PFSK-1 (cell line): ENCODE data around the gene RPS6KA5.

ENCODE experiments used
- FOXP2 ChIP-seq: optimal IDR thresholded peaks from 2 replicates; pipeline ENCODE3; 2011; ENCODE audit warnings: borderline replicate concordance, control low read depth, inconsistent platforms; ENCODE audit not compliant: insufficient read depth; ENCODE audit errors: extremely low read length, extremely low read depth
- POLR2AphosphoS5 ChIP-seq: IDR thresholded peaks from 2 replicates; pipeline ENCODE4 v1.6.1; 2012; ENCODE audit warnings: low read depth, mild to moderate bottlenecking, control low read depth, low read length, moderate library complexity
- SIN3A ChIP-seq: IDR thresholded peaks from 2 replicates; pipeline ENCODE4 v1.6.1; 2012; ENCODE audit warnings: mild to moderate bottlenecking, low read length, moderate library complexity, borderline replicate concordance; ENCODE audit not compliant: insufficient read depth
- TAF1 ChIP-seq: IDR thresholded peaks from 2 replicates; pipeline ENCODE4 v1.6.1; 2012; ENCODE audit warnings: low read length, control low read depth, borderline replicate concordance; ENCODE audit not compliant: insufficient read depth
- TF ChIP-seq, protein P1 (sequence below), 2 experiments: IDR thresholded peaks; 2 replicates each; pipeline versions ENCODE4 v1.6.1 to v1.8.0; 2011 to 2012; ENCODE audit warnings: low read depth in 2 of 2, low read length in 2 of 2, control low read depth in 1 of 2, inconsistent platforms in 1 of 2, mild to moderate bottlenecking in 1 of 2, moderate library complexity in 1 of 2; ENCODE audit not compliant: insufficient read depth in 1 of 2

DNA sequence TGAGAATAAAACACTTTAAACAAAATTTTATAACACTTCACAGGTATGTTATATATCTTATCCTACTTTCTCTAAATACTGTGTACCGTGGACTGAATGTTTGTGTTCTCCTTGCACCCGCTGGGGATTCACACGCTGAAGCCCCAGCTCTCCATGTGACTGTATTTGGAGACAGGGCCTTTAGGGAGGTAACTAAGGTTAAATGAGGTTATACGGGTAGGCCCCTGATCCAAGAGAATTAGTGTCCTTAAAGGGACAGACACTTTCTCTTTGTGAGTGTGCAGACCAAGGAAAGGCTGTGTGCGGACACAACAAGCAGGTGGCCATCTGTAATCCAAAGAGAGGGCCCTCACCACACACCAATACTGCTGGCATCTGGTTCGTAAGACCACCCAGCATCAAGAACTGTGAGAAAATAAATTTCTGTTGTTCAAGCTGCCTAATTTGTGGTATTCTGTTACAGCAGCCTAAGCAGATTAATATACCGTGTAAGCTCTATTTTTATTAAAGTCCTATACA is 174.1 kb downstream of the RPS6KA5 start:
- TF ChIP-seq POLR2AphosphoS5 (no peak), SIN3A (no peak), TAF1 (no peak), FOXP2 (no peak)
- TF ChIP-seq, protein P1, sequence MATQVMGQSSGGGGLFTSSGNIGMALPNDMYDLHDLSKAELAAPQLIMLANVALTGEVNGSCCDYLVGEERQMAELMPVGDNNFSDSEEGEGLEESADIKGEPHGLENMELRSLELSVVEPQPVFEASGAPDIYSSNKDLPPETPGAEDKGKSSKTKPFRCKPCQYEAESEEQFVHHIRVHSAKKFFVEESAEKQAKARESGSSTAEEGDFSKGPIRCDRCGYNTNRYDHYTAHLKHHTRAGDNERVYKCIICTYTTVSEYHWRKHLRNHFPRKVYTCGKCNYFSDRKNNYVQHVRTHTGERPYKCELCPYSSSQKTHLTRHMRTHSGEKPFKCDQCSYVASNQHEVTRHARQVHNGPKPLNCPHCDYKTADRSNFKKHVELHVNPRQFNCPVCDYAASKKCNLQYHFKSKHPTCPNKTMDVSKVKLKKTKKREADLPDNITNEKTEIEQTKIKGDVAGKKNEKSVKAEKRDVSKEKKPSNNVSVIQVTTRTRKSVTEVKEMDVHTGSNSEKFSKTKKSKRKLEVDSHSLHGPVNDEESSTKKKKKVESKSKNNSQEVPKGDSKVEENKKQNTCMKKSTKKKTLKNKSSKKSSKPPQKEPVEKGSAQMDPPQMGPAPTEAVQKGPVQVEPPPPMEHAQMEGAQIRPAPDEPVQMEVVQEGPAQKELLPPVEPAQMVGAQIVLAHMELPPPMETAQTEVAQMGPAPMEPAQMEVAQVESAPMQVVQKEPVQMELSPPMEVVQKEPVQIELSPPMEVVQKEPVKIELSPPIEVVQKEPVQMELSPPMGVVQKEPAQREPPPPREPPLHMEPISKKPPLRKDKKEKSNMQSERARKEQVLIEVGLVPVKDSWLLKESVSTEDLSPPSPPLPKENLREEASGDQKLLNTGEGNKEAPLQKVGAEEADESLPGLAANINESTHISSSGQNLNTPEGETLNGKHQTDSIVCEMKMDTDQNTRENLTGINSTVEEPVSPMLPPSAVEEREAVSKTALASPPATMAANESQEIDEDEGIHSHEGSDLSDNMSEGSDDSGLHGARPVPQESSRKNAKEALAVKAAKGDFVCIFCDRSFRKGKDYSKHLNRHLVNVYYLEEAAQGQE (IDR thresholded peaks at IDR 0.05; ENCODE audit: insufficient read depth in 1 of 2, low read depth in 2 of 2, low read length in 2 of 2): no peak
